Activated CD4-positive, alpha-beta T cell treated with anti-CD3 and anti-CD28 coated beads for 1 hour (primary cell): ENCODE data around the gene YWHAQ.

Experiments used
- DNase-seq: peaks from one replicate; pipeline ENCODE4 v3.0.0-alpha.2; 2020

Gene YWHAQ

GRCh38 chr2:9630736-9631552 lies at the start of gene YWHAQ:
YWHAQ (minus strand) TSS chr2:9630997; CDS start chr2:9630452, 545 bp downstream.
- DNase-seq, result peak; percentile 94

- DNase-seq, result no peak
Observed at GRCh38 chr2:9680082-9680481, 49.3 kb upstream of the YWHAQ start.

GRCh38 chr2:9679218-9679617 lies 48.4 kb upstream of the YWHAQ start:
- no peak for DNase-seq

GRCh38 chr2:9678544-9678943 lies 47.7 kb upstream of the YWHAQ start:
- no peak for DNase-seq

GRCh38 chr2:9675415-9676351 lies 44.9 kb upstream of the YWHAQ start:
- DNase-seq, result no peak

GRCh38 chr2:9674891-9675414 lies 44.2 kb upstream of the YWHAQ start:
- DNase-seq, result no peak

- no peak for DNase-seq
Observed at GRCh38 chr2:9673914-9674481, 43.2 kb upstream of the YWHAQ start.

GRCh38 chr2:9668687-9669345 lies 38.0 kb upstream of the YWHAQ start:
- no peak for DNase-seq

- DNase-seq, result no peak
Observed at GRCh38 chr2:9667826-9668225, 37.0 kb upstream of the YWHAQ start.

- DNase-seq, result no peak
Observed at GRCh38 chr2:9666306-9666705, 35.5 kb upstream of the YWHAQ start.

GRCh38 chr2:9665898-9666297 lies 35.1 kb upstream of the YWHAQ start:
- DNase-seq, result no peak

- DNase-seq, result no peak
Observed at GRCh38 chr2:9664365-9664764, 33.6 kb upstream of the YWHAQ start.

- DNase-seq, result no peak
Observed at GRCh38 chr2:9663008-9663879, 32.4 kb upstream of the YWHAQ start.

- no peak for DNase-seq
Observed at GRCh38 chr2:9661261-9661660, 30.5 kb upstream of the YWHAQ start.

GRCh38 chr2:9660781-9661180 lies 30.0 kb upstream of the YWHAQ start:
- DNase-seq, result no peak

- no peak for DNase-seq
Observed at GRCh38 chr2:9660154-9660553, 29.4 kb upstream of the YWHAQ start.

GRCh38 chr2:9658972-9659371 lies 28.2 kb upstream of the YWHAQ start:
- DNase-seq, result no peak

- DNase-seq, result no peak
Observed at GRCh38 chr2:9657731-9658130, 26.9 kb upstream of the YWHAQ start.

- no peak for DNase-seq
Observed at GRCh38 chr2:9657083-9657482, 26.3 kb upstream of the YWHAQ start.

GRCh38 chr2:9656270-9656766 lies 25.5 kb upstream of the YWHAQ start:
- no peak for DNase-seq
